Measurements from ENCODE around the gene SHC3. TPM values are rescaled to one million over a fixed set of nuclear protein-coding genes. Genes with fewer than 3 reads are reported as not detected.

Gene SHC3
- total RNA-seq, 1 experiment from 2014 or later: 1.8 TPM

- Mint-ChIP-seq H3K27me3 (ENCODE audit: low read depth) (no peaks in the 10 kb centered on the region), H3K36me3 (ENCODE audit: insufficient read depth in 1 of 3, low read depth in 3 of 3) (no peaks in the 10 kb centered on the region; a peak in 1 of 7 replicates), H3K27ac (no peak overlapping the region), H3K4me3 (no peak overlapping the region), H3K9me3 (no peaks in the 10 kb centered on the region), H3K4me1 (peaks cover 10 to 16% of the 10 kb centered on the region in 2 experiments)
- no peak overlapping the region for H2BK120ac ChIP-seq (ENCODE audit: low read depth, low read length, poor library complexity, severe bottlenecking)
- no peak overlapping the region for H3K23ac ChIP-seq (ENCODE audit: insufficient read length, low read depth, low read length)
- no peak for TF ChIP-seq CTCF (conservative IDR thresholded peaks at IDR 0.05)
- H3K56ac ChIP-seq (ENCODE audit: insufficient read length, low read depth, low read length): no peak overlapping the region
- WGBS (ENCODE audit: extremely low coverage, insufficient read length, low lambda C conversion rate): no CpG with 5 or more reads among the region's 10 CpGs
- no peak overlapping the region for H4K8ac ChIP-seq (replicated peaks; ENCODE audit: insufficient read length, low read depth, low read length)
- no peak overlapping the region for H2BK15ac ChIP-seq (ENCODE audit: low read depth, low read length)
- no peak overlapping the region for H3T11ph ChIP-seq (ENCODE audit: low read length)
- no peak overlapping the region for H3K4ac ChIP-seq (ENCODE audit: low read depth, low read length)
- H3K27me3 ChIP-seq (ENCODE audit: insufficient read depth, low read length): no peaks in the 10 kb centered on the region
- H3K18ac ChIP-seq (ENCODE audit: insufficient read length, low read depth, low read length): no peak overlapping the region
- peaks cover 8% of the 10 kb centered on the region for H3K9me3 ChIP-seq (ENCODE audit: control insufficient read depth, low read depth, low read length)
- no peak for DNase-seq
- H3K23me2 ChIP-seq (ENCODE audit: insufficient read length, low read depth, low read length, poor library complexity, severe bottlenecking): no peaks in the 10 kb centered on the region
- H3K4me2 ChIP-seq (ENCODE audit: insufficient read depth, insufficient read length, low read length): no peak overlapping the region
- no peak overlapping the region for H3K27ac ChIP-seq (ENCODE audit: insufficient read length, low read depth, low read length)
- H4K20me1 ChIP-seq (ENCODE audit: control insufficient read depth, insufficient read depth, insufficient read length): no peaks in the 10 kb centered on the region
- no peak overlapping the region for H2BK5ac ChIP-seq (ENCODE audit: insufficient read length, low read length)
- H2AFZ ChIP-seq (ENCODE audit: low read length): no peak overlapping the region
- H2BK12ac ChIP-seq (ENCODE audit: insufficient read length, low read depth, low read length): no peak overlapping the region
- H2BK20ac ChIP-seq (ENCODE audit: low read depth, low read length, poor library complexity, severe bottlenecking): no peak overlapping the region
- no peak overlapping the region for H2AK5ac ChIP-seq (ENCODE audit: insufficient read length, low read length)
- no peak overlapping the region for H4K5ac ChIP-seq (ENCODE audit: insufficient read length, low read depth, low read length)
- no peaks in the 10 kb centered on the region for H3K4me1 ChIP-seq (ENCODE audit: insufficient read depth, low read length)
- no peaks in the 10 kb centered on the region for H3K79me1 ChIP-seq (ENCODE audit: insufficient read depth, low read depth, low read length, poor library complexity, severe bottlenecking)
- no peak overlapping the region for H3K9ac ChIP-seq (ENCODE audit: extremely low read depth, insufficient read length, low read length)
- H3K79me2 ChIP-seq (ENCODE audit: insufficient read depth, low read length): no peaks in the 10 kb centered on the region
- H4K91ac ChIP-seq (ENCODE audit: insufficient read length, low read depth, low read length): no peak overlapping the region
- H3K14ac ChIP-seq (ENCODE audit: insufficient read depth, low read length): no peak overlapping the region
Measured at GRCh38 chr9:89106224-89106851, 72.3 kb downstream of the SHC3 start.

Data from H9 (cell line).